Rectal smooth muscle tissue (tissue), 1 donor: ENCODE measurements around the gene NPFFR2.

ENCODE experiments used
- H3K27ac ChIP-seq: one replicate; pipeline ENCODE4 v1.7.0; 2013; ENCODE audit warnings: low read depth, low read length, inconsistent platforms
- H3K27me3 ChIP-seq: one replicate; pipeline ENCODE4 v1.7.0; 2013; ENCODE audit warnings: low read length; ENCODE audit not compliant: control insufficient read depth, insufficient read depth
- H3K36me3 ChIP-seq: one replicate; pipeline ENCODE4 v1.7.0; 2013; ENCODE audit warnings: low read length; ENCODE audit not compliant: control insufficient read depth, insufficient read depth
- H3K4me1 ChIP-seq: one replicate; pipeline ENCODE4 v1.7.0; 2013; ENCODE audit warnings: low read length; ENCODE audit not compliant: control insufficient read depth, insufficient read depth
- H3K4me3 ChIP-seq: one replicate; pipeline ENCODE4 v1.7.0; 2013; ENCODE audit warnings: low read length
- H3K9ac ChIP-seq: one replicate; pipeline ENCODE4 v1.7.0; 2013; ENCODE audit warnings: low read length

Gene NPFFR2

DNA sequence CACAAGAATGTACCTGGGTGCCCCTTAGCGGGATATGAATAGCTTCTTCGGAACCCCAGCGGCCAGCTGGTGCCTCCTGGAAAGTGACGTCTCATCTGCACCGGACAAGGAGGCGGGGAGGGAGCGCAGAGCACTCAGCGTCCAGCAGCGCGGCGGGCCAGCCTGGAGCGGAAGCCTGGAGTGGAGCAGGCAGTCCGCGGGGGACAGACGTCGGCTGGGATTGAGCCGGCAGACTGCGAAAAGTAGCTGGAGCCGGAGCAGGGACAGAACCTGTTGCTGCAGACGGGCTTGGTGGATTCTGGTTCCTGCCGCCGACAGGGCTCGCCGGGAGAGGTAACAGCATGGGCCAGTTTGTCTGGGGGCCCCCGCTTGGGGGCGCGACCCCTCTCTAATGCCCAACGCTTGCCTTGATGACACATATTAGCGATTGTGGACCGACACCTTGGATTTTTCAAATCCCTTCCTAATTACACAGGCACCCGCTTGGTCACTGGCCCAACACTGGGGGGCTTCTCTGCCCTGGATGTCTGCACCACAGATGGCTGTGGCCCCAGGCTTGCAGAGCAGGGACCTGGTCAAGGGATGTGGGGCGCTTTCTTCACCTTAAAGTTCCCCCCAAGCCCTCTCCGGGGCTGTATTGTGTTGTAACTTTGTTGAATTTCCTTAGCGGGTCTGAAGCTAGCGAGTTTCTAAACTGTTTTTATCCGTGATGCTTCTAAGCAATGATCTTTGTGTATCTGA lies at the start of gene NPFFR2:
NPFFR2 (plus strand) TSS at position 133 of the 741 bp plus-strand sequence. CDS start 96,592 bp downstream, outside the sequence.
- peak within 1 kb of the TSS; percentile 4 for H3K4me3 ChIP-seq
- H3K9ac ChIP-seq = no peak within 1 kb of the TSS

DNA sequence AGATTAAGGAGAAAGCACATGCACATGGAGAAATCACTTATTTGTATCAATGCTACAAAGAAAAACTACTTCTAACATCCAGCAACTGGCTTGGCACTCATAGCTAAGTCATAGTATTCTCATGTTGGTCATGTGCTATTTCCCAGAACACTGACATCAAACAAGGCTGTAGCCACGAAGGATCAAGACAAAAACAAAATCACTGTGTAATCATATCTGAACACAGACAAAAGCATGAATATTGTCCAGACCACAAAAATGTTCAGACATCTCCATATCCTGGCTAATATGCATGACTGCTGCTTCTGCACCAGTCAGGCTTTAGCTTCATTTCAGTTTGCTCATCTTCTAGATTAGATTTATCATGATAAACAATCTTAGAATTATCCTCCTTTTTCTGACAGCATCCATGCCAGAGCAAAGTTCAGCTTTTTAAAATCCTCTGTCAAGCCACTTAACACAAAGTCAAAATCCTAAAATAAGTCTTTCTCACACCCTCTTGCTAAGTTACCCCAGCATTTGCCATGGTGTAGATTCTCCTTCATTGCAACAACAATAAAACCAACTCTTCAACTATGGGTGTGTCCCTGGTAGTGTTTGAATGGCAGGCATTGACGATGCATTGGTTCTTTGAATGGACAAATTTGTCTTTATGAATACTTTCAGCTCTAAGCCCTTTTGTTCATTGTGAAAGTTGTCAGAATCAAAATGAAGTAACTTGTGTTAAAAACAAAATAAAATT lies 39.1 kb upstream of the NPFFR2 start:
- Histone ChIP-seq H3K27me3 (no peaks in the 10 kb centered on the region), H3K4me1 (no peaks in the 10 kb centered on the region), H3K9ac (no peak overlapping the region), H3K36me3 (no peaks in the 10 kb centered on the region), H3K27ac (no peak overlapping the region), H3K4me3 (no peak overlapping the region)

More for the DNA sequence above, at the start of gene NPFFR2:
- Histone ChIP-seq H3K4me1 (no peaks in the 10 kb centered on the region), H3K27me3 (no peaks in the 10 kb centered on the region), H3K27ac (no peak within 1 kb of the TSS), H3K36me3 (no peaks in the 10 kb centered on the region)

- H3K4me3 ChIP-seq = no peak overlapping the region
- no peaks in the 10 kb centered on the region for H3K27me3 ChIP-seq
- H3K9ac ChIP-seq = no peak overlapping the region
- no peak overlapping the region for H3K27ac ChIP-seq
- no peaks in the 10 kb centered on the region for H3K36me3 ChIP-seq
- H3K4me1 ChIP-seq = no peaks in the 10 kb centered on the region
Measured at GRCh38 chr4:71994559-71994958, 37.2 kb upstream of the NPFFR2 start.

- H3K36me3 ChIP-seq = no peaks in the 10 kb centered on the region
- H3K4me3 ChIP-seq = no peak overlapping the region
- H3K9ac ChIP-seq = no peak overlapping the region
- no peaks in the 10 kb centered on the region for H3K4me1 ChIP-seq
- H3K27ac ChIP-seq = no peak overlapping the region
- H3K27me3 ChIP-seq = no peaks in the 10 kb centered on the region
Measured at GRCh38 chr4:71995297-71995696, 36.5 kb upstream of the NPFFR2 start.

DNA sequence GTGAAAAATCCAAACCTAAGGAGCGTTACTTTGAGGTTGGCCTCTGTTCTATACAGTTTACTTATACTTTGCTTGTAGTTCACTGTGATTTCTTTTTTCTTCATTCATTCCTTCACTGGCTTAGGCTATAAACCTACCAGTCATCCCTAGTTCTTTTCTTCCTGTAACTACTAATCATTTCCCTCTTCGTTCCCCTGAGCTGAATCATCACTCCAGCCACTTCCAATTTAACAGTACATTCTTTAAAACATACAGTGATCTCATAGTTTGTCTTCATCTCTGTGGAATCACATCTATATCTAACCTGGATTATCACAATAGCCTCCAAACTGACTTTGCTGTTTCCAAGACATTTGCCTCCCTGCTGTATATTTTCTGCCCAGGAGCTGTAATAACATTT lies 25.2 kb upstream of the NPFFR2 start:
- H3K27ac ChIP-seq = no peak overlapping the region
- no peak overlapping the region for H3K9ac ChIP-seq
- no peak overlapping the region for H3K4me3 ChIP-seq
- H3K36me3 ChIP-seq = no peaks in the 10 kb centered on the region
- no peaks in the 10 kb centered on the region for H3K27me3 ChIP-seq
- H3K4me1 ChIP-seq = no peaks in the 10 kb centered on the region

DNA sequence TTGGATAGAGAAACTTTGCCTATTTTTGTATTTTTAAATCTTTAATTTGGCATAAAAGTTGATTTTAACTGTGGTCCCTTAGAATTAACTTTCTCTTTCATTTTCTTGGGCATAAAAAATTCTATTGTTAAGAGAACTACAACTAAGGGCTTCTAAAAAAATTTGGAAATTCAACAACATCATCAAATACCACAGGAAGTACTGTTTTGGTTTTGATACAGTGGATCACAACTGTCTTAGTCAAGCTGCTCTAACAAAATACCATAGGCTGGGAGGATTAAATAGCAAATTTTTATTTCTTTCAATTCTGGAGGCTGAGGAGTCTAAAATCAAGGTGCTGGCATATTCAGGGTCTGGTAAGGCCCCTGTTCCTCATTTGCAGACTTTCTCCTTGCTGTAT lies 19.9 kb upstream of the NPFFR2 start:
- Histone ChIP-seq H3K27me3 (no peaks in the 10 kb centered on the region), H3K36me3 (no peaks in the 10 kb centered on the region)

GRCh38 chr4:72016011-72016410 lies 15.8 kb upstream of the NPFFR2 start:
- Histone ChIP-seq H3K4me3 (no peak overlapping the region), H3K27ac (no peak overlapping the region), H3K36me3 (no peaks in the 10 kb centered on the region), H3K27me3 (no peaks in the 10 kb centered on the region), H3K9ac (no peak overlapping the region), H3K4me1 (no peaks in the 10 kb centered on the region)

More for the DNA sequence above, 19.9 kb upstream of the NPFFR2 start:
- Histone ChIP-seq H3K27ac (no peak overlapping the region), H3K4me3 (no peak overlapping the region), H3K4me1 (no peaks in the 10 kb centered on the region), H3K9ac (no peak overlapping the region)

- no peak overlapping the region for H3K9ac ChIP-seq
- no peak overlapping the region for H3K27ac ChIP-seq
- no peaks in the 10 kb centered on the region for H3K4me1 ChIP-seq
- no peak overlapping the region for H3K4me3 ChIP-seq
- no peaks in the 10 kb centered on the region for H3K27me3 ChIP-seq
- no peaks in the 10 kb centered on the region for H3K36me3 ChIP-seq
Measured at GRCh38 chr4:72019688-72020087, 12.1 kb upstream of the NPFFR2 start.

GRCh38 chr4:72022553-72022952 lies 9.2 kb upstream of the NPFFR2 start:
- Histone ChIP-seq H3K27me3 (no peaks in the 10 kb centered on the region), H3K27ac (no peak overlapping the region), H3K4me1 (no peaks in the 10 kb centered on the region), H3K4me3 (no peak overlapping the region), H3K36me3 (no peaks in the 10 kb centered on the region), H3K9ac (no peak overlapping the region)

- H3K4me3 ChIP-seq = no peak overlapping the region
- H3K27ac ChIP-seq = no peak overlapping the region
- H3K4me1 ChIP-seq = no peaks in the 10 kb centered on the region
- no peak overlapping the region for H3K9ac ChIP-seq
- H3K27me3 ChIP-seq = no peaks in the 10 kb centered on the region
- H3K36me3 ChIP-seq = no peaks in the 10 kb centered on the region
Measured at GRCh38 chr4:72055566-72055965, 23.8 kb downstream of the NPFFR2 start.

GRCh38 chr4:72063726-72064125 lies 31.9 kb downstream of the NPFFR2 start:
- no peak overlapping the region for H3K27ac ChIP-seq
- no peaks in the 10 kb centered on the region for H3K4me1 ChIP-seq
- no peaks in the 10 kb centered on the region for H3K36me3 ChIP-seq
- no peak overlapping the region for H3K9ac ChIP-seq
- H3K4me3 ChIP-seq = no peak overlapping the region
- no peaks in the 10 kb centered on the region for H3K27me3 ChIP-seq

DNA sequence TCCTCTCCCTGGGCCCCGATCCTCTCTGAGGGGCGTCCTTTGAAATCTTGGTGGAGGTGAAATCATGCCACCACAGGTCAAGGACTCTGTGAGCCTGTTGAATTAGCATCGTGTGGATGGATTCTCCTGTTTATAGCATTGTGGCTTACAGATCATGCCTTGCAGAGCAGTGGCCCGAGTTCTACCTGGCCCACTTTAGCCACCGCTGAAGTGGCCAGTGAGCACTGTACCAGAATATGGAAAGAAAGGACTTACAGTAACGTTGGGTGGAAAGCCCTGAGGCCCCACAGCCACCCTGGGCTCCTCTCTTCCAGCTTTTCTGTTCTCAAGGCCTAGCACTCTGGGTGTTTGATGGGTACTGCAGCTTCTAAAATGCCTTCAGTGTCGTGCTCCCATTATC lies 35.3 kb downstream of the NPFFR2 start:
- H3K36me3 ChIP-seq = no peaks in the 10 kb centered on the region
- no peaks in the 10 kb centered on the region for H3K27me3 ChIP-seq
- H3K4me1 ChIP-seq = no peaks in the 10 kb centered on the region
- no peak overlapping the region for H3K4me3 ChIP-seq
- no peak overlapping the region for H3K27ac ChIP-seq
- no peak overlapping the region for H3K9ac ChIP-seq

- Histone ChIP-seq H3K27me3 (no peaks in the 10 kb centered on the region), H3K27ac (no peak overlapping the region), H3K4me1 (no peaks in the 10 kb centered on the region), H3K9ac (no peak overlapping the region), H3K36me3 (no peaks in the 10 kb centered on the region), H3K4me3 (no peak overlapping the region)
Measured at GRCh38 chr4:72073816-72074215, 42.0 kb downstream of the NPFFR2 start.
